HepG2 (cell line): ENCODE results near the gene PRDX2. TPM values are rescaled to one million over a fixed set of nuclear protein-coding genes. Genes with fewer than 3 reads are reported as not detected.

Source experiments
- ADNP ChIP-seq: sonication (generic); formaldehyde crosslinking; IDR thresholded peaks from 2 replicates; pipeline ENCODE4 v1.4.0; 2020; ENCODE audit warnings: missing genetic modification reagents
- KDM4B ChIP-seq: sonication (generic); formaldehyde crosslinking; IDR thresholded peaks from 2 replicates; pipeline ENCODE4 v1.4.0; 2020; ENCODE audit warnings: missing genetic modification reagents
- MATR3 ChIP-seq: sonication (generic); formaldehyde crosslinking; IDR thresholded peaks from 2 replicates; pipeline ENCODE4 v1.4.0; 2020; ENCODE audit warnings: missing genetic modification reagents
- NR2F6 ChIP-seq, 2 experiments: IDR thresholded peaks; 2 replicates each; pipeline ENCODE4 v1.6.1; 2016; ENCODE audit warnings: antibody characterized with exemption in 1 of 2, mild to moderate bottlenecking in 1 of 2
- POLR2AphosphoS2 ChIP-seq: IDR thresholded peaks from 2 replicates; pipeline ENCODE4 v1.6.1; 2011; ENCODE audit warnings: low read depth, low read length, improper control_type of control experiment
- RBM22 ChIP-seq: fragments of 200-400 bp; formaldehyde crosslinking; optimal IDR thresholded peaks from 2 replicates; pipeline ENCODE3; 2017; ENCODE audit warnings: mild to moderate bottlenecking, low read length, moderate library complexity
- RCOR2 ChIP-seq: IDR thresholded peaks from 2 replicates; pipeline ENCODE4 v1.6.1; 2016; ENCODE audit warnings: missing biosample characterization, missing genetic modification reagents
- TCF12 ChIP-seq, 2 experiments: fragments of 450-650 bp in 1 of 2; sonication (generic) in 1 of 2; formaldehyde crosslinking in 1 of 2; IDR thresholded peaks; 2 replicates each; pipeline versions ENCODE4 v1.6.1 to v1.8.0; 2017 to 2022; ENCODE audit warnings: antibody characterized with exemption in 1 of 2, mild to moderate bottlenecking in 1 of 2, missing genetic modification reagents in 1 of 2, moderate library complexity in 1 of 2
- XRCC5 ChIP-seq: fragments of 200-400 bp; formaldehyde crosslinking; optimal IDR thresholded peaks from 2 replicates; pipeline ENCODE3; 2017; ENCODE audit warnings: mild to moderate bottlenecking, low read length
- ZNF143 ChIP-seq: sonication (generic); formaldehyde crosslinking; IDR thresholded peaks from 2 replicates; pipeline ENCODE4 v1.4.0; 2020; ENCODE audit warnings: missing genetic modification reagents
- ZNF547 ChIP-seq: sonication (generic); formaldehyde crosslinking; IDR thresholded peaks from 2 replicates; pipeline ENCODE4 v1.5.1; 2020; ENCODE audit warnings: mild to moderate bottlenecking, missing genetic modification reagents
- ZNF549 ChIP-seq: sonication (generic); formaldehyde crosslinking; IDR thresholded peaks from 2 replicates; pipeline ENCODE4 v1.5.0; 2020; ENCODE audit warnings: missing genetic modification reagents
- ZNF800 ChIP-seq: sonication (generic); formaldehyde crosslinking; IDR thresholded peaks from 2 replicates; pipeline ENCODE4 v1.4.0; 2020; ENCODE audit warnings: missing genetic modification reagents
- polyA plus RNA-seq, 8 experiments: library from polyadenylated mRNA; depleted of rRNA in 3 of 8; stranded (reverse) in 7 of 8; unstranded in 1 of 8; fragments of >200 nt; fragmentation: Illumina TruSeq in 4 of 8; extraction: Trizol in 4 of 8; gene quantifications; 2 replicates each; pipeline versions ENCODE4 v1.2.1 to v1.2.3, GENCODE V29; 2011 to 2016; ENCODE audit warnings: low read depth in 4 of 8, missing spikeins in 1 of 8, mixed read lengths in 1 of 8; ENCODE audit not compliant: insufficient read depth in 1 of 8
- total RNA-seq, 5 experiments: library from RNA; depleted of rRNA; stranded (reverse); fragments of >200 nt; fragmentation: Illumina TruSeq; extraction: Trizol; gene quantifications; 2 replicates each; pipeline ENCODE4 v1.2.3, GENCODE V29; 2016; ENCODE audit warnings: low read depth in 1 of 5

The PRDX2 gene
- total and polyA plus RNA-seq, 2 of the 13 experiments (the other 11 are each of a cell fraction or from before 2014, with no cell fraction given): 218 to 381 TPM

DNA sequence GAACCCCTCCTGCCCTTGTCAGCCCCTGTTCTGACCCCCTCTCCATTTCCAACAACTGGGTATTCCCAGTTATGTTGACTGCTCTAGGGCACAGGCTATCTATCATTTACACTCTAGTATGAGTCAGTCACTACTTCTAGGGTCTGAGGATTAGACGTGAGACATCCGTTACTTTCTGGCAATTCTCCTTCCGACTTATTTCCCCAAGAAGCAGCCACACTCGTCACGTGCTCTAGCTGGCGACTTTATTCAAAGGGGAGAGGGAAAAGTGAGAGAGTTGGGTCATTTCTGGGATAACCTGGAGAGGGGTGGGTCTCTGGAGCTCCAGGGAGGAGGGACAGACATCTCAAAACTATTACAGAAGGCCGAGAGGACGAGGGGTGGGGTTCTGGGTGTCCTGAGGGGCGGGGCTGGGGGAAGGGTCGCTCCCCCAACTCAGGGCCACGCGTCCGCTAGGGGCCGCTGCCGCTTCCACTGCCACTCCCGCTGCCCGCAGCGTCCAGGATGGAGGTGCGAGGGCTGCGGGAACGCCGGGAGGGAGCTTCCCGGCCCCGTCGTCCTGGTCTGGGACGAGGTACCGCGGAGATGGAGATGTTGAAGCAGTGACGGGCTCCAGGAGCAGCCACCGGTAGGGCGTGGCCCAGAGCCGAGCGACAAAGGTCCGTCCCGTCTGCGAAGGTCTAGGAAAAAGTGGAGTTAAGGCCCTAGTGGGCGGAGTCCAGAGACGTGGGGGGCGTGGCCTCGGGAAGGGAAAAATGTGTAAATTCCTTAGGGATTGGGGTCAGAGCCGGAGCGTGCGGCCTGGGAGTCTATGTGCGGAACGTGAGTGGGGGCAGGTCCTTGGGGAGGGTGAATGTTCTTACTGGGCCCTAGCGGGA, 23.9 kb upstream of the PRDX2 start (continued):
- TF ChIP-seq NR2F6 (IDR thresholded peaks at IDR 0.05) (no peak), NR2F6 (CRISPR knock-in tag; IDR thresholded peaks at IDR 0.05) (0 out of 2 replicates have a peak, but pooled peaks have one; percentile 15), MATR3 (CRISPR knock-in tag) (no peak), TCF12 (IDR thresholded peaks at IDR 0.05) (no peak), TCF12 (CRISPR knock-in tag; IDR thresholded peaks at IDR 0.05) (no peak), ZNF800 (CRISPR knock-in tag) (no peak), ADNP (no peak), RBM22 (no peak), XRCC5 (peak; percentile 73), POLR2AphosphoS2 (no peak), ZNF143 (CRISPR knock-in tag) (no peak), KDM4B (CRISPR knock-in tag) (no peak), ZNF547 (CRISPR knock-in tag) (no peak), RCOR2 (CRISPR knock-in tag) (peak; percentile 54; the same call in 1 of the 2 replicates), ZNF549 (CRISPR knock-in tag) (no peak)
